ENCODE results near the gene HSDL2.
A peak's percentile ranks its signal among the peaks of the same experiment; 100 is the strongest.

The HSDL2 gene
- total RNA-seq: 11.7 to 20.1 (median 19.4) reads per million in 3 donors

DNA sequence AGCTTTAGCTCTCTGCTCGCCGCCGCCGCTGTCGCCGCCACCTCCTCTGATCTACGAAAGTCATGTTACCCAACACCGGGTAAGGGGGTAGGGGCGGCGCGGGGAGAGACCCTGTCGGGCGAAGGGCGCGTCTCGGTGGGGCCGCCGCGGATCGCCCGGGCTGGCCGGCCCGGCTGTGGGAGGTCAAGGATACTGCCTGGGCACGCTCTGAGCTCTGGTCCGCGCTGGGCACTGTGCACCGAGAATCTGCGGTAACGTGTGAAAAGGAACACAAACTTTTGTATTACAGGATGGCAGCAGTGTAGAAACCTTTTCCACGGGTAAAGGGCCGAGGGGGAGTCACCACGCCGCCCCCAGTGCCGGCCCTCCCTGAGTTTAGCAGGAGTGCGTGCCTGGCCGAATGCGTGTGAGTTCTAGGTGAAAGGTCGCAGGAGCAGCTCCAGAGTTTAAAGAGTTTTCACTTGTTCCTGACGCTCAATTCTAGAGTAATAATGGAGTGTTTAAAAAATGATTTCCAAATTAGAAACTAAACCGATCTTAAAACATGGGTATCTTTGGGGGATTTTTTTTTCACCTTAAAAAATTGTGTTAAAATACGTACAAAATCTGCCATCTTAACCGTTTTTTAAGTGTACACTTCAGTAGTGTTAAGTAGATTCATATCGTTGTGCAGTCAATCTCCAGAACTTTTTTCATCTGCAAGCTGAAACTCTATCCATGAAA is at the start of gene HSDL2:
Gene HSDL2 (plus strand): TSS at position 7 of the 723 bp plus-strand sequence. CDS start 56 bp downstream, at position 63.
- H3K4me3 ChIP-seq (ENCODE audit: insufficient read depth, low read depth, low read length, poor library complexity, severe bottlenecking): peak within 1 kb of the TSS; percentile 94
- no peaks in the 10 kb centered on the region for H3K27me3 ChIP-seq (replicated peaks; ENCODE audit: control insufficient read depth, insufficient read depth, low read length, poor library complexity, severe bottlenecking)
- no peaks in the 10 kb centered on the region for H3K9me3 ChIP-seq (ENCODE audit: control insufficient read depth, low read length)
- no peaks in the 10 kb centered on the region for H3K36me3 ChIP-seq (ENCODE audit: control insufficient read depth, insufficient read depth, low read length)
- H3K4me1 ChIP-seq (ENCODE audit: control insufficient read depth, insufficient read depth, low read length, poor library complexity, severe bottlenecking): peaks cover 8% of the 10 kb centered on the region
- peak within 1 kb of the TSS; percentile 89 for H3K27ac ChIP-seq (ENCODE audit: insufficient read depth, low read length, poor library complexity, severe bottlenecking)
- DNase-seq: no peak

DNA sequence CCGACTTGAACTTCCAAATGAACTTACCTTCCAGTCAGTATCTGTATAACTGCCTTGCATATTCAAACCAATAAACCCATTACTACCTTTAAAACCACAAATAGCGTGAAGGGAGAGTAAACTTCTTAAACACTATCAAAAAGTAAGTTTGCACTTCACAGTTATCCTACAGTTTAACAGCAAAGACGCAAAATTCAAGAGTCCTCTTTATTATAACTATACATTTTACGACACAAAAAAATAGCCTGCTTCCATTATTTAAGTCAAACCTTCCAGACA is 48.3 kb upstream of the HSDL2 start:
- no peaks in the 10 kb centered on the region for H3K36me3 ChIP-seq (ENCODE audit: control insufficient read depth, insufficient read depth, low read length)
- peak overlapping the region; percentile 91 for H3K4me3 ChIP-seq (ENCODE audit: insufficient read depth, low read depth, low read length, poor library complexity, severe bottlenecking)
- DNase-seq: no peak
- peaks cover 17% of the 10 kb centered on the region for H3K4me1 ChIP-seq (ENCODE audit: control insufficient read depth, insufficient read depth, low read length, poor library complexity, severe bottlenecking)
- H3K27me3 ChIP-seq (replicated peaks; ENCODE audit: control insufficient read depth, insufficient read depth, low read length, poor library complexity, severe bottlenecking): no peaks in the 10 kb centered on the region
- no peaks in the 10 kb centered on the region for H3K9me3 ChIP-seq (ENCODE audit: control insufficient read depth, low read length)
- peak overlapping the region; percentile 45 for H3K27ac ChIP-seq (ENCODE audit: insufficient read depth, low read length, poor library complexity, severe bottlenecking)

DNA sequence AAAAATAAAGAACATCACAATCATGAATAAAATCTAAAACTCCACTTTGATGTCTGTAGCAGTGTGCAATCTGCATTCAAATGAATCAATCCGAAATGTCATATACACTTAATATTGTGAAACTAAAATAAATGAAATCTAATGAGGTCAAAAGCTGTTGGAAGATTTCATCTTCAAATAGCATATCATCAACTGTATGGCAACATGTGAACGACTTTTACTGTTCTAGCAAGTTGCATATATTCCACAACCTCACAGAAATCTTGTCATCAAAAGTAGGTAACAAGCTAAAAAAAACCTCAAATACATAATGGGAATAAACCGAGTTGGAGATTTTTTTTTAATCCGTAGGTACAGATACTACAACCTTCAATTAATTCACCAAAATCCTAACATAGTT is 47.7 kb upstream of the HSDL2 start:
- Histone ChIP-seq H3K4me1 (ENCODE audit: control insufficient read depth, insufficient read depth, low read length, poor library complexity, severe bottlenecking) (peaks cover 17% of the 10 kb centered on the region), H3K27me3 (replicated peaks; ENCODE audit: control insufficient read depth, insufficient read depth, low read length, poor library complexity, severe bottlenecking) (no peaks in the 10 kb centered on the region), H3K27ac (ENCODE audit: insufficient read depth, low read length, poor library complexity, severe bottlenecking) (peak overlapping the region; percentile 94), H3K36me3 (ENCODE audit: control insufficient read depth, insufficient read depth, low read length) (no peaks in the 10 kb centered on the region), H3K4me3 (ENCODE audit: insufficient read depth, low read depth, low read length, poor library complexity, severe bottlenecking) (peak overlapping the region; percentile 91), H3K9me3 (ENCODE audit: control insufficient read depth, low read length) (no peaks in the 10 kb centered on the region)
- no peak for DNase-seq

DNA sequence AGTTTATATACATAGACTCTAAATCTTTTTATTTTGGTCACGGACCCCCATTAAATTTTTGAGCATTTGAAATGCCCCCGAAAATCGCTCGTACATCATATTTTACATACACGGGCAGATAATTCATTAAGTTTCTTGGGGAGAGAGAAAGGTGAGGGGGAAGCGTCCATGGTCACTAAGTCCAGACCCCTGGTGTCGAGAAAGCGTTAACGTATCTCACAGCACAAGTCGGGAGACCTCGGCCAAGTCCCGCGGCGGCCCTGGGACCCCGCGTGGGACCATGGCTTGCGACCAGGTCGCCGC is 47.3 kb upstream of the HSDL2 start:
- Histone ChIP-seq H3K4me3 (ENCODE audit: insufficient read depth, low read depth, low read length, poor library complexity, severe bottlenecking) (peak overlapping the region; percentile 91), H3K4me1 (ENCODE audit: control insufficient read depth, insufficient read depth, low read length, poor library complexity, severe bottlenecking) (peaks cover 17% of the 10 kb centered on the region), H3K27ac (ENCODE audit: insufficient read depth, low read length, poor library complexity, severe bottlenecking) (peak overlapping the region; percentile 94), H3K27me3 (replicated peaks; ENCODE audit: control insufficient read depth, insufficient read depth, low read length, poor library complexity, severe bottlenecking) (no peaks in the 10 kb centered on the region), H3K9me3 (ENCODE audit: control insufficient read depth, low read length) (no peaks in the 10 kb centered on the region), H3K36me3 (ENCODE audit: control insufficient read depth, insufficient read depth, low read length) (no peaks in the 10 kb centered on the region)
- no peak for DNase-seq

DNA sequence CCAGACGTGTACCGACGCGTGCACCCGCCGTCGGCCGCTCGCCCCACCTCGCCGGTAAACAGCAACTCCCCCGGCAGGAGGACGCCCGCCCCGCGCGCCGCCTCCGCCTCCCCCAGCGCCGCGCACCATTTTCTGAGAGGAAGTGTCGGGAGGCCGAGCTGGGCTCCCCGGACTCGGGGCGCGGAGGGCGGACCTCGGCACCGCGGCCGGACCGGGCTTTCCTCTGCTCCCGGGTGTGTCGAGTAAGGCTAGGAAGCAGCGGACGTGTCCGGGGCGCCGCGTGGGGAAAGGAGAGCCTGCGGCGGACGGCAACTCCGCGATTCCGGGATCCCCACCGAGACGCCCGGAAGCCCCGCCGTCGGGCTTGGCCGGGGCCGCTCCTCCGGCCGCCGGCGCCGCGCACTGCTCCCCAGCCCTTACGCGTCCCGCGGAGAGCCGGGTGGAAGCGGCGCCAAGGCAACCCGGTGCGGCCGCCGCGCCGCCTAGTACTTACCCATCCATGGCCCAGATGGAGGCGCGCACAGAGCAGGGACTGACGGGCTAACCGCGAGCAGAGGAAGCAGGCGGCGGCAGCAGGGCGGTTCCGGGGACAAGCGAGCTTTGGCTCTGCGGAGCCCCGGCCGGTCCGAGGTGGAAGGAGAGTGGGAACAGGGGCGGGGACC is 46.8 kb upstream of the HSDL2 start, which contains the start of gene PTBP3:
Gene PTBP3 (minus strand): TSS at position 643 of the 662 bp plus-strand sequence. CDS start 35,754 bp downstream, outside the sequence.
- peak within 1 kb of the TSS; percentile 91 for H3K4me3 ChIP-seq (ENCODE audit: insufficient read depth, low read depth, low read length, poor library complexity, severe bottlenecking)
- peaks cover 17% of the 10 kb centered on the region for H3K4me1 ChIP-seq (ENCODE audit: control insufficient read depth, insufficient read depth, low read length, poor library complexity, severe bottlenecking)
- peak within 1 kb of the TSS; percentile 94 for H3K27ac ChIP-seq (ENCODE audit: insufficient read depth, low read length, poor library complexity, severe bottlenecking)
- H3K9me3 ChIP-seq (ENCODE audit: control insufficient read depth, low read length): no peaks in the 10 kb centered on the region
- DNase-seq: peak; percentile 63 to 73 (median 68)
- H3K27me3 ChIP-seq (replicated peaks; ENCODE audit: control insufficient read depth, insufficient read depth, low read length, poor library complexity, severe bottlenecking): no peaks in the 10 kb centered on the region
- H3K36me3 ChIP-seq (ENCODE audit: control insufficient read depth, insufficient read depth, low read length): no peaks in the 10 kb centered on the region

DNA sequence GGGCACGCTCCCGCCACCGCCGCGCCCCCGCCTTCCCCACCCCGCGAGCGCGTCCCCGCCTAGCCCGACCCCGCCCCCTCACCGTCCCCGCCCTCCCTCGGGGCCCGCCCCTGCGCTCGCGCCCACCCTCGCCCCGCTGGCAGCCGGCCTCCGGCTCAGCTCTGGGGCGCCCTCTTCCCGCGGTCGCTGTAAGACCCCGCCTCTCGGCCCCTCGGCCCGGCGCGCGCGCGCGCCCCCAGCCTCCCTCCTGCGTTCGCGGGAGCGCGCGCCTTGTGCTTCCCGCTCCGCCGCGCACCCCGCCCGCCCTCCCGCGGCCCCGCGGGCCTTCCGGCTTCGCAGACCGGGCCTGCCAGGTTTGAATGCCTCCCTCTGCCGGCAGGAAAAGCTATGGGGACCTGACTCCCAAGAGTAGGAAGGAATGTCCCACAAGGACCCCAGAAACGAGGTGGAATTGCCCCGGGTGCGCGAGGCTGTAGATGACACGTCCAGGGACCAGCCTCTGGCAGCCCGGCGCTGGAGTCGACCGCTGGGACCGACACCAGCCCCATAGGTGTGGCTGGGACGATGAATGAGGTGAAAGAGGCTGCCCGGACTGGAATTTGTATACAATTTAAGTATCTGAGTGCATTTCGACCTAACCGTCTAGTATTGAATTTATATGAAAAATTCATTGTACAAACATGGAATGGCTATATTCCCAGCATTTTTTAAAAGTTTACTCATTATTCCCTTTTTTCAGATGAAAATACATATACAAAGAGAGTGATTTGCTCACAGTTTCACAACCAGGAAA is 46.1 kb upstream of the HSDL2 start:
- Histone ChIP-seq H3K27ac (ENCODE audit: insufficient read depth, low read length, poor library complexity, severe bottlenecking) (peak overlapping the region; percentile 94), H3K9me3 (ENCODE audit: control insufficient read depth, low read length) (no peaks in the 10 kb centered on the region), H3K36me3 (ENCODE audit: control insufficient read depth, insufficient read depth, low read length) (no peaks in the 10 kb centered on the region), H3K4me1 (ENCODE audit: control insufficient read depth, insufficient read depth, low read length, poor library complexity, severe bottlenecking) (peaks cover 13% of the 10 kb centered on the region), H3K4me3 (ENCODE audit: insufficient read depth, low read depth, low read length, poor library complexity, severe bottlenecking) (peak overlapping the region; percentile 91), H3K27me3 (replicated peaks; ENCODE audit: control insufficient read depth, insufficient read depth, low read length, poor library complexity, severe bottlenecking) (no peaks in the 10 kb centered on the region)
- peak; percentile 88 to 90 (median 89) for DNase-seq

DNA sequence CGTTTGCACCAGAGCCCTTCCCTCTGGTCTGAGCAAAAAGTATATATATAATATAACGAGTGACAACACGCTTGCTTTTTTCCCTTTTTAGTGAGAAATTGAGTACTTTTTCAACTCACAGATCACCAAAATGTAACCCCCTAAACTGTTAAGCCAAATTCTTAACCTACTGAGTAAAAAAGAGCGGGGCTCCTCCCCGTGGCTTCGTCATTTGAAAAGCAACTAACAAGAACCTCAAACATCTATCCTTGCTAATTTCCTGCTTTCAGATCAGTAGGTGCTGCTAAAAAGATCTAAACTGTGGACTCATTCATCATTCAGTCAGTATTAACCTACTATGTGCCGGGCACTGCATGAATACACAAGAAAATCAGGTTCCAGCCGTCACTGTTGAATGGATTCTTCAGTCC is 45.5 kb upstream of the HSDL2 start:
- H3K36me3 ChIP-seq (ENCODE audit: control insufficient read depth, insufficient read depth, low read length): no peaks in the 10 kb centered on the region
- H3K4me3 ChIP-seq (ENCODE audit: insufficient read depth, low read depth, low read length, poor library complexity, severe bottlenecking): peak overlapping the region; percentile 91
- H3K4me1 ChIP-seq (ENCODE audit: control insufficient read depth, insufficient read depth, low read length, poor library complexity, severe bottlenecking): peaks cover 13% of the 10 kb centered on the region
- peak in 2 of 3 donors; percentile 23 to 27 for DNase-seq
- H3K27ac ChIP-seq (ENCODE audit: insufficient read depth, low read length, poor library complexity, severe bottlenecking): peak overlapping the region; percentile 94
- no peaks in the 10 kb centered on the region for H3K27me3 ChIP-seq (replicated peaks; ENCODE audit: control insufficient read depth, insufficient read depth, low read length, poor library complexity, severe bottlenecking)
- no peaks in the 10 kb centered on the region for H3K9me3 ChIP-seq (ENCODE audit: control insufficient read depth, low read length)

DNA sequence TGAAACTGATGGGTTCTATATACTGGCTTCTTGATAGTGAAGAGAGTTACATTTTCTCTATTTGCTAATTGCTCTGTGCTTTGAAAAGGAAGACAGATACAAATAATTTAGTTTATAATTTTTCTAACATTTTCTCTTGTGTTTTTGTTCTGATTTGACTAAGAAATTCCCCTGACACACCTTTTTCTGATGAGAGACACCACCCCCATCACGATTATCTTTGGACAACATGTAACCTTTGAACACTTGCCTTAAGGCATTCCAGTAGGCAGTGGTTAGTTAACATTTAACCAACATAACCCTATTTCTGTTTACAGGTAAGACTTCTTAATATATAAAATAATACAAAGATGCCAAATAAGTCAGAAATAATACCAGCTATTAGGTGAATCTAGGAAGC is 42.4 kb upstream of the HSDL2 start:
- Histone ChIP-seq H3K27me3 (replicated peaks; ENCODE audit: control insufficient read depth, insufficient read depth, low read length, poor library complexity, severe bottlenecking) (no peaks in the 10 kb centered on the region), H3K27ac (ENCODE audit: insufficient read depth, low read length, poor library complexity, severe bottlenecking) (no peak overlapping the region), H3K4me3 (ENCODE audit: insufficient read depth, low read depth, low read length, poor library complexity, severe bottlenecking) (no peak overlapping the region), H3K4me1 (ENCODE audit: control insufficient read depth, insufficient read depth, low read length, poor library complexity, severe bottlenecking) (peaks cover 9% of the 10 kb centered on the region), H3K36me3 (ENCODE audit: control insufficient read depth, insufficient read depth, low read length) (no peaks in the 10 kb centered on the region), H3K9me3 (ENCODE audit: control insufficient read depth, low read length) (no peaks in the 10 kb centered on the region)
- DNase-seq: no peak

DNA sequence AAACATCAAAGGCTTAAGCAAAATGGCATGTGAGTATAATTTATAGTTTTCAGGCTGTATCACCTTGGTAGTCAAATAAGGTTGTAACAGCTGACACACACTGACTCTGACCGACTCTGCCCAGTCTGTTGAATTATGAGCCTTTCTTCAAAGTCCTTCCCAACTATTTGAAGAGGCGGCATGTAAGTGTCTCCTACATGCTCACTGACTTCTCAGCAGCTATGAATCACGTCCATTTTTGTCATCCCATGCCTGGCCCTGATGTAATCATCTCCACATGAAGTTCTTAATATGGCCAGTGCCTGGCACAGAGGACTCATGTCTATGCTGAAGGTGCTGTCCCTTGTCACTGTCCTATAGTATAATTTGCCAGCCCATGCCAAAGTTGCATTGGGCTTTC is 41.3 kb upstream of the HSDL2 start:
- H3K27me3 ChIP-seq (replicated peaks; ENCODE audit: control insufficient read depth, insufficient read depth, low read length, poor library complexity, severe bottlenecking): no peaks in the 10 kb centered on the region
- no peak overlapping the region for H3K4me3 ChIP-seq (ENCODE audit: insufficient read depth, low read depth, low read length, poor library complexity, severe bottlenecking)
- H3K9me3 ChIP-seq (ENCODE audit: control insufficient read depth, low read length): no peaks in the 10 kb centered on the region
- H3K4me1 ChIP-seq (ENCODE audit: control insufficient read depth, insufficient read depth, low read length, poor library complexity, severe bottlenecking): peaks cover 9% of the 10 kb centered on the region
- no peaks in the 10 kb centered on the region for H3K36me3 ChIP-seq (ENCODE audit: control insufficient read depth, insufficient read depth, low read length)
- DNase-seq: no peak
- H3K27ac ChIP-seq (ENCODE audit: insufficient read depth, low read length, poor library complexity, severe bottlenecking): no peak overlapping the region

DNA sequence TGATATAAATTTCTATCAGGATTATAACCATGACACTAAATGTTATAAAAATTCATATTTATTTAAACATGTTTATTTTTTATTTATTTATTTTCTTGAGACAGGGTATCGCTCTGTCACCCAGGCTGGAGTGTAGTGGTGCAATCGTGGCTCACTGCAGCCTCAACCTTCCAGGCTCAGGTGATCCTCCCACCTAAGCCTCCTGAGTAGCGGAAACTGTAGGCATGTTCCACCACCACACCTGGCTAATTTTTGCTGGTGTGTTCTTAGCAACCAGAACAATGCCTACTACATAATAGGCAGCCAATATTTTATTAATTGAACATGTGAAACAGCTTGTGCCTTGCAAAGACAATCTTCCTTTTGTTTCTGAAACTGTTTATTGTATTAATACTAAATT is 40.0 kb upstream of the HSDL2 start:
- no peaks in the 10 kb centered on the region for H3K27me3 ChIP-seq (replicated peaks; ENCODE audit: control insufficient read depth, insufficient read depth, low read length, poor library complexity, severe bottlenecking)
- H3K36me3 ChIP-seq (ENCODE audit: control insufficient read depth, insufficient read depth, low read length): no peaks in the 10 kb centered on the region
- no peak overlapping the region for H3K27ac ChIP-seq (ENCODE audit: insufficient read depth, low read length, poor library complexity, severe bottlenecking)
- H3K4me1 ChIP-seq (ENCODE audit: control insufficient read depth, insufficient read depth, low read length, poor library complexity, severe bottlenecking): peaks cover under 1% of the 10 kb centered on the region
- DNase-seq: no peak
- no peaks in the 10 kb centered on the region for H3K9me3 ChIP-seq (ENCODE audit: control insufficient read depth, low read length)
- H3K4me3 ChIP-seq (ENCODE audit: insufficient read depth, low read depth, low read length, poor library complexity, severe bottlenecking): no peak overlapping the region
